Peyer's patch (tissue), 4 donors: ENCODE data around the gene ARHGAP15.

Source experiments
- CTCF ChIP-seq, 6 experiments: fragments of 450-650 bp in 4 of 6; fragments of 200-600 bp in 2 of 6; sonication (generic) in 1 of 6; IDR thresholded peaks; one replicate each; pipeline ENCODE4 v1.5.1; 2017 to 2019; ENCODE audit warnings: antibody characterized with exemption in 6 of 6, mild to moderate bottlenecking in 3 of 6, moderate library complexity in 1 of 6
- POLR2A ChIP-seq, 2 donors: fragments of 450-650 bp; IDR thresholded peaks; one replicate each; pipeline ENCODE4 v1.5.1; 2017; ENCODE audit warnings: antibody characterized with exemption in 2 of 2, mild to moderate bottlenecking in 2 of 2, moderate library complexity in 2 of 2

GRCh38 chr2:143632751-143633374, 503.6 kb downstream of the ARHGAP15 start:
- TF ChIP-seq CTCF (IDR thresholded peaks at IDR 0.05) = no peak
- no peak for TF ChIP-seq POLR2A (IDR thresholded peaks at IDR 0.05)
